GM19468 (cell line): ENCODE data around the gene TSPAN11.

ENCODE experiments used
- ATAC-seq: cut with Tn5 transposase; IDR thresholded peaks from one replicate; pipeline ENCODE4 v1.9.1; 2021; ENCODE audit warnings: mild to moderate bottlenecking, moderate library complexity, moderate number of reproducible peaks; ENCODE audit not compliant: unreplicated experiment; ENCODE audit errors: extremely low read depth

Gene TSPAN11

DNA sequence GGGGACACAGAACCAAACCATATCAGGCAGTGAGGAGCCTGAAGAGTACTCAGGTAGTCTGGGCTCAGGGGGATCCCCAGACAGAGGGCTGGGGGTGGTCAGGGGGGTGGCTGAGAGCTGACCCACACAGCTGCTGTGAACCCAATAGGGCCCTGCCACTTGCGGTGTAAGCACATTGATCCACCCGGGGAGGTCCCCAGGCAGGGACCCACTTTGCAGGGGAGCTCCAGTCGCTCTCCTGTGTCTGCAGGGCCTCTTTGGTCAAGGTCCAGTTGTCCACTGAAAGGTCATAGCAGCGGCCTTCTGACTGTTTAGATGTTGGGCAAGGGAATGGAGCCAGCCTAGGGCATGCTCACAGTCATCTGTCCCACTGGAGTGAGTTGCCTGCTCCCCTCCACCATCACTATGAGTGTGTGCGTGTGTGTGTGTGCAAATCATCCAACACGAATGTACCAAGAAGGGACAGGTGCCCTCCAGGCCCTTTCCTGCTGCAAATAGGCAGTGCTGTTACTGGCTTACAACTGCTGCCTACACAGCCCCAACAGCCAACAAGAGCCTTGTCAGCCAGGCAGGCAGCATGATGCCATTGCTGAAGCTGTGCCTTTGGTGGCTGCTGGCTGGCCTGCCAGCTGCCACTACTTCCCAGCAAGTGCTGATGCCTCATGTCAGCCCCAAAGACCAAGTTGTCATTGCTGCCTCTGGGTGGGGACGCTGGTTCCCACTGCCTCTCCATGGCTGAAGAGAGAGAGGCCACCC is 71.3 kb downstream of the TSPAN11 start:
- no peak for ATAC-seq

DNA sequence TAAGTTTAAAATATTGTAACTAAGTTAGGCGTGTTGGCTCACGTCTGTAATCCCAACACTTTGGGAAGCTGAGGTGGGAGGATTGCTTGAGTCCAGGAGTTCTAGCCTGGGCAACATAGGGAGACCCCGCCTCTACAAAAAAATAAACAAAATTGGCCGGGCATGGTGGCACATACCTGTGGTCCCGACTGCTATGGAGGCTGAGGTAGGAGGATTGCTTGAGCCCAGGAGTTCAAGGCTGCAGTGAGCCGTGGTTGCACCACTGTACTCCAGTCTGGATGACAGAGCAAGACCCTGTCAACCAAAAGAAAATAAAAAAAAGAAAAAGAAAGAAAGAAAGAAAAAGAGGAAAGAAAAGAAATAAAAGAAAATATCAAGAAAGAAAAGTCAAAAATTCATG is 72.5 kb downstream of the TSPAN11 start:
- no peak for ATAC-seq

DNA sequence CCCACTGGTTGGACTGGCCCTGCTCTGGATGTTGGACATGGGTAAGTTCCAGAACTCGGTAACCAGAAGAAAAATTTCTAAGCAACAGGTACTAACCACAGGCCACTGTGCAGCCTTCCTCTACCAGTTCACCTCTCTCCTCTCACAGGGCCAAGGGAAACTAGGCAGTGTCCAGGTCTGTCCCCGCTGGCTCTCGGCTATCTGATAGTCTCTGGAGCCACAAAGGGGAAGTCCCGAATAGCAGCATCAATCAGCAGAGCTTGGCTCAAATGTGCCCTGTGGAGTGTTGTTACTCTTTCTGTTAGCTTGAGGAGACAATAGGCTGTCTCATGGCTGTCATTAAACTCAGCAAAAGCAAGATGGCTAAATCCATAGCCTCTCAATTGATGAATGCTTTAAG is 73.2 kb downstream of the TSPAN11 start:
- ATAC-seq, result no peak

DNA sequence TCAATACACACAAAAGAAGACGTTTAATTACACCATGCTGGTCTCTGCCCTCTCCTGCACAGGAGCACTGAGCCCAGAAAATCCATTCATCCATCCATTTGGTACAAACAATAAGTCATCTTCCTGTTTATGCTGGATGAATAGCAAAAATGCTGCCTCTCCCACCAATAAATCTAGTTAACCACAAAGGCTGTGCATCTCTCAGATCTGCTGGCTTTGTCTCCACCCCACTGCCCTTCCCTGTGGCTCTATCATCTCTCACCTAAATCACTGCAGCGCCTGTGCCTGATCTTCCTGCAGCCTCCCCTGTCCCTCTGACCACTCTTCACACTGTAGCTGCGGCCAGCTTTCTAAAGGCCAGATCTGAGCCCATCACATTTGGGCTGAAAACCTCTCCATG is 74.2 kb downstream of the TSPAN11 start:
- ATAC-seq, result no peak

DNA sequence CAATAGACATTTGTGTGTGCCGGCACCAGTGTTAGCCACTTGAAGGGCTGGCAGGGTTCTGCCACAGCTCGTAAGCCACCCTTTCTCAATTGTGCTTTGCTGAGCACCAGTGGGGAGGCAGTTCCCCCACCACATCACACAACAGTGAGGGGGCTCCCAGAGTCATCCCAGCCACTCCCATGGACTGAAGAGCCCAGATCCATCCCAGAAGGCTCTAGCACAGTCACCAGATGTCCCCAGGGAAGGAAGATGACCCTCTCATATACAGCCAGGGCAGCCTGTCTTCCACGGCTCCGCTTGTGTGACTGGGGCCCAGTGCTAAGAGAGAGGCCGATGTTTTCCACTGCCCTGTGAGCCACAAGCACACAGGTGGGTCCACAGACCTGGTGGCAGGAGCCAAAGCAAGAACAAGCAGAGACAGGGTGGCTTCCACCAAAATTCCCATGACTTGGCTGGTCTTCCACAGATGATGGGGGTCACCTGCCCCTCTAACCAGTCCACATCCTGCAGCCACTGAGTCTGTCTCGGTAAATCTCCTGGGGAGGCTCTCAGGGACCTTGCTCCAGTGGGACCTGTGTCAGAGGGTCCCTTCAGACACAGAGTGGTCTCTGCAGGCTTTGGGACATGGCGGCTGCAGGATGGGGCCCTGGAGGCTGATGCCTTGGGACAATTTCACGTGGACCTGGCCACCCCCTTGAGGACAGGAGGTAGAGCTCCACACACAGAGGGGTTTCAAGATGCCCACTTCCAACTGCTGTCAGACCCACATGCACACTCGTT is 75.2 kb downstream of the TSPAN11 start:
- no peak for ATAC-seq

DNA sequence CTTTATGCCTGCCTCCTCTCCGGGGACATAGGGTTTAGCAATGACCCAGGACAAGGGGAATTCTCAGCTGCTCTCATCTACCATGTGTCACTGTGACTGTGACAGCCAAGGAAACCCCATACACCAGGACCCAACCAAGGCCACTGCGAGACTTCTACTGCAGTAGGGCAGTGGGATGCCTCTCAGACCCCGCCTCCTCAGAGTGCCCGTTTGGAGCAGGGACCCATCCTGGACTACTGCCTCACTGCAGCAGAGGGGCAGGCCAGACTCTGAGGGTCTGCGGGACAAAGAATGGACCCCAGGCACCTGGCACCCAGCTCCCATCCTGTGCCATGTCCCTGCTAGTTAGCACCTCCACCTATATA is 75.8 kb downstream of the TSPAN11 start:
- ATAC-seq, result no peak

DNA sequence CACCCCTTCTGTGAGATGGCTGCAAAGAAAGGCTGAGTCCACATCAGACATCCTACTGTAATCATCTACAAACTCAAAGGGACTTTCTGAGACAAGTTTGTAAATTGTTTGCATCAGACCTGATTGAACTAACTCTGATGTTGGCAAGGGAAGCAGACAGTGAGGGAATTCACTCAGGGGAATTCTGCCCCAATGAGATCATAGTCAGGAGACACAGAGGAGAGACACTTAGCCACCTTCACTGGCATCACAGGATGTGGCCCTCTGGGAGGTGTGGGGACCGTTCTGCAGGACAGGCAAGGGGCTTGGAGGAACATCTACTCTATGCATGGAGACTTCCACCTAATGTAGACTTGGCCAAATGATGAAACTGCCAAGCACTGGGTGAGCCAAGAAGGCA is 76.5 kb downstream of the TSPAN11 start:
- no peak for ATAC-seq

DNA sequence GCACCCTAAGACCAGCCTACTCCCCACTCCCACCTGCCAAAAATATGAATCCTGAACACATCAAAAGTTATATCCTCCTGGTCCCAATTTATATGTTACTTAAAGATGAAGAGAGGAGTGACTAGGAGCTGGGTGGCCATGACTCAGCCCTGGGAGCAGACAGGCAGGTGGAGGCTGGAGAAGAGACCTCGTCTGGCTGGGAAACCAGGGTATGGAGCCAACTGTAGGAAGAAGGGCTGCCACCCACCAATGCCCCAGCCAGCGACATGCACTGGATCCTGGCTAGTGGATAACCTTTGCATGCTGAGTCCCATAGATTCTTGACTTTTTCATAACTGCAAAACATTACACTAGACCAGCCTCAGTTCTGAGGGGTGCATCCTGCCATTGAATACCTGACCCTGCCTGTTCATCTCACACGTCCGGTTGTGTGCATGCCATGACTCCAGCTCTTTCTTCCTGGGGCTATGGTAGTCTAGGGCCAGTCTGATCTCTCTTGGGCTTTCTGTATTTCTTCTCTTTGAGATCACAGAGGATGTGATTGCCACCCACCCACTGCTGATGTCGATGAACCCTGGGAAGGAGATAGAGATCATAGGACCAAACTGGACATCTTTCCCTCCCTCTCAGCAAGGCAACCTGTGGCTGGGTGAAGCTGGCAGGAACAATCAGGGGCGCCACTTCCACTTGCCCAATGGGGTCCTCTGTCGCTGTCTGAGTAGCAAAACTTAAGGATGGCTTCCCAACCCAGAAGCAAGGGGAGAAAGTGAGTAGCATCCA is 77.5 kb downstream of the TSPAN11 start:
- no peak for ATAC-seq

DNA sequence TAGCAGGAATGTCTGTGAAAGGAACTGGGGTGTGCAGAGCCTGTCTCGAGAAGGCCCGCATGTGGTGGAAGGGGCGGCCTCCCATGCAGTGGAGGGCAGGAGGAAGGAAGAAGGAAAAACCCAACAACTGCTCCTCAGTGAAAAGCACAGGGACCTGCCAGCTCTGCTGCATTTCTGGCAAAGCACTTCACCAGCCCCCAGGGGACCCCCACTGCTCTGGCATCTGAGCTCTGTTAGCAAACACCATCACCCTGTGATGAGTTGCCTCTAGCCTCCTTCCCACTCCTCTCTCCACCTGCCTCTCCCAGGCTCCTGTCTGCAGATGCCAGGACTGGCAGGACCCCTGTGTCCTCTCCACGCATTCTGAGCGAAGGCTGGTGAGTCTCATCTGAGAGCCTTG is 78.1 kb downstream of the TSPAN11 start:
- ATAC-seq, result no peak

DNA sequence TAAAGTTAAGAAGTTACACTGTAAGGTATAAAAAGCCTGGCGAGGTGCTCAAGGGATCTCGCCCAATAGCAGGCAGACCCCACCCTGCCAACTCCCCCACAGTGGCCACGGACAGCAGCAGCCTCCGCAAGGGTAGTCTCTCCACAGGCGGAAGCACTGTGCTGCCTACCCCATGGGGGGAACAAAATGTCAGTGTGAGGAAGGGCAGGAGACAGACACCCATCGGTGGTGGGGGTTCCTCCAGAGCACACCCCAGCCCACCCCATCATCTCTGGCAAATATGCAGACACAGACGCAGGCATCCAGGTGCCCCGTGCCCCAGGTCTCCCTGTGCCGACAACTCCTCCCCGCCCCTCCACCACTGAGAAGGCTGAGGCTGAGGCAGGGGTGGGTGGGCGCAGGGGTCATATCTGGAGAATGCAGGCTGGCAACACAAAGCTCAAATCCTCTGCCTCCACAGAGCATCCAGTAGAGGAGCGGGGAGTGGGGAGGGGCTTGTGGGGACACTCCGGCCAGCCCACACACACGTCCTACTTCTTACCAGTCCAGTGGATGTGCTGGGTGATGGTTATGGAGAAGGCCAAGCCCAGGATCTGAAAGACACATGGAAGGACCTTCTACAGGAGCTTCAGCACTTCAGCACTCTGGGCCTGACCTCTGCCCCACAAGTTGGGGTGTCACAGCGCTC is 78.9 kb downstream of the TSPAN11 start:
- no peak for ATAC-seq

DNA sequence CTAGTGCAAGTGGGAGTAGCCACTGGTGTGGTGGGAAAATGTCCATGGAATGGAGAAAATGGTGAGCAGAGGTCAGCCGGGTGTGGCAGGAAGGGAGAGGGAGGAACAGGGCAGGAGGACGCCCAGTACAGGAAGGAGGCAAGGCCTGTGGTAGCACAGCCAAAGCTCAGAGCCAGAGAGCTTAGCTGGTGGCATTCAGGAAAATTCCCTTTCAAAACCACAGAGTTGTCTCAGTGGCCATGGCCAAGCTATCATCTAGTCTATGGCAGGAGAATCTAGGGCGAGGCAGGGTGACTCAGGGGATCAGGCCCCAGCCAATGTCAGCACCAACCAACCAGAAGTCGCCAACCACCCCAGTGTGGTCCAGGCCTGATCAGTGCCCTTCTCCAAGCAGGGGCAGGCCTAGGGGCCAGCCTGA is 79.4 kb downstream of the TSPAN11 start:
- ATAC-seq, result no peak

DNA sequence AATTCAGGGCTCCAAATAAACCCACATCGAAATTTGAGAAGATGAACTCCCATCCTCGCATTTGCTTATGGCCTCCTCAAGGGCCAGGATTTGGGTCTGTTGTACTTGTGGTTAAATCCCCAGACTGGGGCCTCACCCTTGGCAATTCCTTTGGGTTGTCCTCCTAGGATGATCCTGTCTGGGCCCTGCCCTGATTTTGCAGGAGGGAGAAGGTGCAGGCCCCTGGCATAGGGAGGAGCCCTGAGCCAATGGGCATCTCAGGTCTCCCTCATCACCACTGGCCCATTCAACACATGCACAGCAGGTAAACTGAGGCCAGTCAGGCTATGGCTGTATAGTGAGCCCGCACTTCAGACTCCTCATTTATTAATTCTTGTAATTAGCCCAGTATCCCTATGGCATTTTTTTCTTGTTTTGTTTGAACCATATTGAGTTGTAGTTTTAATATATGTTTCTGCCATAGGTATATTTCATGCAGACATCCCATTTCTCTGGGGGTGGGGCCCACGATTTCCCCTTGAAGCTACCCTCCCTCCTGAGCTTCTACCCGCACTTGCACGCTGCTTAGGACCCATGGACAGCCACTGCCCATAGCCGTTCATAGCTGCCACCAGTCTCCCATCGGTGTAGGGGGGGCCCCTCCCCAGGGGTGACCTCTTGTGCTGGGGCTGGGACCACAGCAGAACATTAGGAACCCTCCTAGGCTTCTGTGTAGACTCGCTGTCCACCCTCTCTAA is 80.0 kb downstream of the TSPAN11 start:
- ATAC-seq, result no peak

DNA sequence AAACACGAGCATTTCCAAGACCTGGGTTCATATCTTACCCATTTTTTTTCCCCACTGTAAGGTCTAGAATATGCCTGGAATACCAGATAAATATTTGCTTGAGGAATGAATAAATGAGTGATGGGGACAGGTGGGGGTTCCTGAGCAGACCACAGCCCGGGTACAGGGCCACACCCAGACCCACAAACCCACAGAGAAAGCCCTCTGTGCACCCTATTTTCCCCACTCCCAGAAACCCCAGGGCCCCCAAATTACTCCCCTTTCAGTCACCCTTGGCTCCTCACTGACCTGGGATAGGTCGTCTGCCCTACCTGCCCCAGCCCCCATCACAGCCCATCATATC is 80.6 kb downstream of the TSPAN11 start:
- no peak for ATAC-seq

DNA sequence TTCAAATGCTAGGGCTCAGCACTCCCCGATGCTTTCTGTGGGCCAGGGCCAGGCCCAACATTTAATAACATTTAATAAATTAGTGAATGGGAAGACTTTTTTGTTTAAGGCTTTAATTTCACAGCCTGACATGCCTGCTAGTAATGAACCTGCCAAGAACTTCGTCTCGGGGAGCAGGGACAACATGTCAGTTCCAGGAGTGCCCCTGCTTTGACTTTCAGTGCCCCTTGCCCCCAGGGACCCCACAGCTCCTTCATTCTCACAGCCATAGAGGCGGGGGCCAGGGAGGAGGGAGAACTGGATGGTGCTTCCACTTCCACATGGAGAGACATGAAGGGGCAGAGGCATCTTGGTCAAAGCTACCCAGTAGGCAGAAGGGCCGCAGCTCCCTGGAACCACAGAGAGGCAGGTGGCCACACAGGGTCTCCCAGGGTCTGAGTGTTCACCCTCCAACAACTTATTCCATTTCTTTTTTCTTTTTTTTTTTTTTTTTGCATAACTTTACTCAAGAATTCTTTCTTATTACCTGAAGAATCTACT is 81.2 kb downstream of the TSPAN11 start:
- no peak for ATAC-seq

DNA sequence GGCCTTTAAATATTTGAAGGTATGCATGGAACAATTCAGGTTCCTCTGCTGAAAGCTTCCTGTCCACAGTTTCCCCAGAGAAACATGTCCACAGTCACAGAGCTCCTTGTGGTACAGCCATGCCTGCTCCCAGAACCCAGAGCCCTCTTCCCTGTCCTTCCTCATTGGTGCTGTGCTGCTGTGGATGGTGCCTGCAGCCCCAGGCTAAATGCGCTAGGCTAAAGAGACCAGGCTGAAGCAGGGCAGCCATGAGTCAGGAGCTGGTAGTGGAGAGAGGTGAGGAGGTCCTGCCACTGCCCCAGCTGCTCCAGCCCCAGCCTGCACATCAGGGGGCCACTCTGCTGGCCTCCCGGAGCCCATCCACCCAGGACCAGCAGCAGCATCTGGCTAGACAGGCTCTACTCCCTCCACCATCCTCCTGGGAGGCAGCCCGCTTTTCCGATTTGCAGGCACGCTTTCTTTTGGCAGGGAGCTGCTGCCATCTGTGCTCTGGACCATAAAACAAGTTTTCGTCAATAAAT is 81.8 kb downstream of the TSPAN11 start:
- ATAC-seq, result no peak

DNA sequence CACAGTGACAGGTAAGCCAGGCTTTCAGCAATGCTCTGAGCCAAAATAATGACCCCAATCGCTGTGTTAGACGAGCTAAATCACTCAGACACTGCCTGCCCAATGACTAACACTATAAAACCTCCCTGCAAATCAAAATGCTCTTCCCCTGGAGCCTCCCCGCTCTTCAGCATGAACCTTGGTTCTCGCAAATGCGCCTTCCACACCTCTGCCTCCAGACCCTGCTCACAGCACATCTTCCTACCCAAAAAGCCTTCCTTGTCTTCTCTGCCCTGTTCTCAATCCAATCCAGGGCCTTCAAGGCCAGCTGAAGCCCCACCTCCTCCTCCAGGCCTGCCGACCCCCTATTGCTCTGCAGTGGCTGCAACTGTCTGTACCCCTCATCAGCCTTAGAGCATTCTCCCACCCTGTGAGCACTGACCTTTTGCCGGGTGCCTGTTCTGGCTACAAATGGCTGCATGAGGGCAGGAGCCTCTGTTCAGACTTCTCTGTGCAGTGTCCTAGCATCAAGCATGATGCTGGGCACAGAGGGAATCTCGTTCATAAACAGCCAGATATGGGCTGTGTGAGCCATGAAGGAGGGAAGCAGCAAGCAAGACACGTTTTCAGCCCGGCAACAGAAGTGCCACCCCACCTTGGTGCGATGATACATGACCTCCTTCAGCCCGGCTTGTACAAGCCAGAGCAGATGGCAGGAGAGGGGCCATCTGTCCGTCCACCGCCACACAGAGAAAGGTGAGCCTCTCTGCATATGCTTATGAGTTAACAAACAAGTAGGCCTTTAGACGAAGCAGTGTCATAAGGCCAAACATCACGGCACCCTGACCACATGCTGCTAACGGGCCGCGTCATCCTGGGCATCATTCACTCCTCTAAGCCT is 82.7 kb downstream of the TSPAN11 start:
- no peak for ATAC-seq

DNA sequence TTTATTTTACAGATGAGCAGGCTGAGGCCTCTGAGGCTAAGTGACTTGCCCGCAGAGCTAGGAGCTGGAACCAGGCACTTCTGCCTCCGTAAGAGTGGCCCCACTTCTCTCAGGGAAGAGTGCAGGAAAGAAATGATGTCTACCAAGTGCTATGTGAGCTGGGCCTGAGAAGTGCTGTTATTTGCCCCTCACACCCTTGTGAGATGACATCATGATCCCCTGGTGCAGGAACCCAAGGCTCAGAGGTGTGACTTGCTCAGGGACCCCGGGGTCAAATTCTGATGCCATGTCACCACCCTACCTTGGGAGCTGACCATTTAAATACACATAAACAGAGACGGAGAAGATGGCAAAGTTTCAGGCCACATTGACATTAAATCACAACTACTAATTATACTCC is 83.4 kb downstream of the TSPAN11 start:
- ATAC-seq, result no peak

DNA sequence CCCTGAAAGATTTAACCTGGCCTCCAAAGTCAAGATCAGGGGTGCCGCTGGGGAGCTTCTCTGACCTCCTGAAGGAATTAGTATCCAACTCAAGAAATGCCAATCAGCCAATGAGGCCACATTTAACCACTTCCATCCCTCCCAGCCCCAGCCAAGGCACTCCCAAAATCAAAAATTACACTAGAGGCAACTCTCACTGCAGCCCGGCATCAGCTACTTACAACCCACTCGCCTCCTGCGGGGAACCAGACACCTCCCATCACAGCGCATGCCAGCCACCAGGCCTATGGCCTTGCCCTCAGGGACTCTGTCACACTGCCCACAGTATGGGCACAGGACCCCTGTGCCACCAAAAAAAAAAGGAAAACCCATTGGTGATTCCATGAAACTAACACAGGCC is 84.8 kb downstream of the TSPAN11 start:
- ATAC-seq, result no peak
